GM12873 (cell line): ENCODE data around the gene TSEN2.

Experiments
- TF ChIP-seq, protein P1 (sequence below): IDR thresholded peaks from 2 replicates; pipeline ENCODE4 v1.5.1; 2012; ENCODE audit warnings: low read depth, mild to moderate bottlenecking, moderate library complexity, low read length, control low read depth; ENCODE audit not compliant: insufficient read depth; ENCODE audit errors: missing control alignments

The TSEN2 gene

DNA sequence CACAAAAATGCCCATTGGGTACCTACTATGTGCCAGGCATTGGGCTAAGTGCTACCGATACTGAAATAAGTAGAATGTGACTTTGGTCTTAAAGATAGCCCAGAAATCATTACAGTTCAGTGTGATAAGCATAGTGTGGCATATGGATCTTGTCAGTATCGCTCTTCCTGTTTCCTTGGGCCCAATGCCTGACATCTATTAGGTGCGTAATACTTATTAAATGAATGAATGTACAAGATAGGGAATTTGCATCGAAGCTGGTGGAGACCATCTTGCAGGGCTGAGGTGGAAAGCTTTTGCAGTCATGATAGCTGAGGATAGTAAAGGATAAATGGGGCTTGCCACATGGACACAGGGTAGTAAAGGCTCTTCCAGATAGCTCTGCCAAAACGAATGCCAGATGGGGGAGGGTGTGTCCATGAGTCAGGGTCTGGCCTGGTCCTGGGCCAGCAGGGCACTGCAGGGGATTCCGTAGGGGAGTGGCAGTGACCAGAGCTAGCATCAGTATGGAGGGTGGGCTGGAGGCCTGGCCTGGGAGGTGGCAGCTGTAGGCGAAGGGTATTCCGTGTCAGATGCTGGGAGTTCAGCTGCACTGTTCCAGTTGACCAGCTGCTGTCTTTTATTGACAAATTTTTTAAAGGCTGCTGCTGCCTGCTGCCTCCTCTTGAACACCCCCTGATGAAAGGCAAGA, 23.5 kb downstream of the TSEN2 start:
- TF ChIP-seq, protein P1, sequence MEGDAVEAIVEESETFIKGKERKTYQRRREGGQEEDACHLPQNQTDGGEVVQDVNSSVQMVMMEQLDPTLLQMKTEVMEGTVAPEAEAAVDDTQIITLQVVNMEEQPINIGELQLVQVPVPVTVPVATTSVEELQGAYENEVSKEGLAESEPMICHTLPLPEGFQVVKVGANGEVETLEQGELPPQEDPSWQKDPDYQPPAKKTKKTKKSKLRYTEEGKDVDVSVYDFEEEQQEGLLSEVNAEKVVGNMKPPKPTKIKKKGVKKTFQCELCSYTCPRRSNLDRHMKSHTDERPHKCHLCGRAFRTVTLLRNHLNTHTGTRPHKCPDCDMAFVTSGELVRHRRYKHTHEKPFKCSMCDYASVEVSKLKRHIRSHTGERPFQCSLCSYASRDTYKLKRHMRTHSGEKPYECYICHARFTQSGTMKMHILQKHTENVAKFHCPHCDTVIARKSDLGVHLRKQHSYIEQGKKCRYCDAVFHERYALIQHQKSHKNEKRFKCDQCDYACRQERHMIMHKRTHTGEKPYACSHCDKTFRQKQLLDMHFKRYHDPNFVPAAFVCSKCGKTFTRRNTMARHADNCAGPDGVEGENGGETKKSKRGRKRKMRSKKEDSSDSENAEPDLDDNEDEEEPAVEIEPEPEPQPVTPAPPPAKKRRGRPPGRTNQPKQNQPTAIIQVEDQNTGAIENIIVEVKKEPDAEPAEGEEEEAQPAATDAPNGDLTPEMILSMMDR = no peak

DNA sequence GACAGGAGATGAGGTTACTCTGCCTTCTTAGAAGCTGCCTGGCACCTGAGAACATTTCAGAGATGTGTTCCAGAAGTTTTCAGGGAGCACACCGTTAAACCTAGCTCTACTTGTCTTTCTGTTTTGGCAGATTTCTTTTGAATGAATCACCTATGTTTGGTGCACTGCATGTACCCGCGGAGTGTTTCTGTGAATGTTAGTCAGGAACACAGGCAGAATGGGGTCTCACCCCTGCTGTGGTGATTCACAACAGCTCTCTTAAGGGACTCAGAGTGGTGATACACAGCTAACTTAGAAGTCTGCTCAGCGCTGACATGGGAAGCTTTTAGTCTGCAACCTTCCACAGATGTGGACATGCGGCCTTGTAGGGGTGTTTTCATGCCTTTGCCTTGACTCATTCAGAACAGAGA, 24.0 kb downstream of the TSEN2 start:
- TF ChIP-seq, protein P1 = no peak

DNA sequence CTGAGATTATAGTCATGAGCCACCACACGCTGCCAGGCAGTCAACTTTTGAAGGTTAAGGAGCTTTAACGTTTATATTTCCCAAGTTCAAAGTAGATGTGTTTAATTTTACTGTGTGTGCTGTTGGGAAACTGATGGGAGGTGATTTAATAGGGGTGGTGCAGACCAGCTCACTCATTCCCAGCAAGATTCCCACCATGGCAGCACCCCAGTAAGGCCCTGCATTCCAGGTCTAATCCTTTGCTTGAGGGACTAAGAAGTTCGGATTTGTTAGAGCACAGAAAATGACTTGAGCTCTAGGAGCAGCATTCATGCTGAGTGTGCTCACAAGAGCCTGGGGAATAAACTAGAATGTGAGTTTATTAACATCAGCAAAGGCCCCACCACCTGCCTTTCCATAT, 25.2 kb downstream of the TSEN2 start:
- TF ChIP-seq, protein P1 = no peak

DNA sequence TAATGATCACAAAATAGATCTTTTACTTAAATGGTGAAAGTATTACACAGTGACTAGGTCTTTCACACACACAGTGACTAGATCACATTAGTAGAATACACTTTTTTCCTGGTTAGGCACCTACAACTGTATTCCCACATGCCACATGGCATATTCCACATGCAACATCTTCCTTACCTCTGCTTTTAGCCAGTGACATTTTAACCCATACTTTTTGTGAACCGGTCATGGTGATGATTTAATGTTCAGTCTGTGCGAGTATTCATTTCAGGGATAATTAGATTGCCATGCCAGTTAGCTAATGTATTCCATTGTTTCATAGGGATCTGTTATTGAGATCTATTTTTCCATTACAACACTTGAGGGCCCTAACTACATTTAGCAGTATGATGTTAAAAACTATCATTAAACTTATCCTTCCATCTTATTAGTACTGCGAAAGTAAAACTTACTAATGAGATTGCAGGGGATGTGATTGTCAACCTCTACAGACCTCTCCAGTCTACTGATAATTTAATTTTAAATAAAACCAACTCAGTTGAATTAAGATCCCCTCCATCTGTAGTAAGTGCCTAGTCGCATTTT, 28.3 kb downstream of the TSEN2 start:
- TF ChIP-seq, protein P1 = no peak

DNA sequence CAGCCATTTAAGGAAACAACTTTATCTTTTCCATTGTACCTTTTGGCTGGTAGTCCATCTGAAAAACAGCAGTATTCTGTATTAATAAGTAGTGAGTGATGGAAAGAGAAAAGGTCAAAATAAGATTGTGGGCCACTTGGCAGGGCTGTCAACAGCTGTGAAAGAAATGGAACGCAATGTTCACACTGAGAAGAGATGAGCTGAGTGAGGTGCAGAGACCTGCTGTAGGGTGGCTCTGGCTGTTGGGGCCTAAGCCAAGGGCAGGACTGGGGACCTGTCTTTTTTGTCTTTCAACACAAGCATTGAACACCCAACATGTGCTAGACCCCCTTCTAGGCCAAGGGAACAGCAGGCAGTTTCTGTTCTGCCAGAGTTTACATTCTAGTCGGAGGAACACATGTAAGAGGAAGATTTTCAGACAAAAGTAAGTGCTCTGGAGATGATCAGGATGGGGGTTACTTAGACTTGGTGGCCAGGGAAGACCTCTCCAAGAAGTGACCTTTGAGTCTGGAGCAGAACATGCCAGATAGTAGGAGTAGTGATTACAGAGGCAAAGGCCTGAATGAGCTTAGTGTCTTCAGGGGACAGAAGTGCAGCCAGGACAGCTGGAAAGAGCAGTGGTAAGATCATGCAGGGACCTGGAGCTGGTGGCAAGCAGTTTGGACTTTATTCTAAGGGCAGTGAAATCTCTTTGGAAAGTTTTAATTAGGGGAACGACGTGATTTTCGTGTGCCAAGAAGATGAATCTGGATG, 29.6 kb downstream of the TSEN2 start:
- TF ChIP-seq, protein P1 = no peak

DNA sequence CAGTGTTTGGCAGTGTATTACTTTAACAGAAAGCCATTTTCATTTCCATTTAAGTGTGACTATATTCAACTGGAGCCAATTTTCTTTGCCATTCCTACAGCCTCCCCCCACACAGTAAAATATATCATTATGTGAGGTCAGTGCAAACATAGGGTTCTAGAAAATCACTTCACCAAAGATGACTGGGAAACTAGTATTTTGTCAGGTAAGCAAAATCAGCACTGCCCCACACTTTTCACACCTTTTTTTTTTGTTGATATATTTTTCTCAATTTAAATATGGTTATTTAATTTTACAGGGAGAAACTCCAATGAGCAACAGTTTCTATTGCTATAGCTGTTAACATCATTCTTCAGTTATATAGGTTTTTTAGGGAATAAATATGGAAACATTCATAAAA, 31.4 kb downstream of the TSEN2 start:
- TF ChIP-seq, protein P1 = no peak

DNA sequence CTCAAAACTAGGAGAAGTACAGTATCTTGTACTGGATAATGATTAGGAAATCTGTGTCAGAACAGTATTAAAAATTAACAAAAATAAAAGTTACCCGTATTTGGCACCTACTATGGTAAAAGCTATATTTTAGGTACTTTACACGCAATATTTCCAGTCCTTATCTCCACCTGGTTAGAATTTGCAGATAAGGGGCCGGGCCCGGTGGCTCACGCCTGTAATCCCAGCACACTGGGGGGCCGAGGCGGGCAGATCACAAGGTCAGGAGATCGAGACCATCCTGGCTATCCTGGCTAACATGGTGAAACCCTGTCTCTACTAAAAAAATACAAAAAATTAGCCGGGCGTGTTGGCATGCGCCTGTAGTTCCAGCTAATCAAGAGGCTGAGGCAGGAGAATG, 32.6 kb downstream of the TSEN2 start:
- TF ChIP-seq, protein P1 = no peak
